HG03457 (cell line): ENCODE data around the gene ESF1.
"Not testable (repeated sequence)": the region's sequence is repeated elsewhere in the genome, so short reads cannot be mapped to it uniquely, and the experiment has no call there.

Experiments
- ATAC-seq: cut with Tn5 transposase; IDR thresholded peaks from one replicate; pipeline ENCODE4 v1.9.1; 2021; ENCODE audit warnings: moderate number of reproducible peaks; ENCODE audit not compliant: unreplicated experiment

Gene ESF1

GRCh38 chr20:13739731-13740649 lies 44.7 kb downstream of the ESF1 start:
- no peak for ATAC-seq

GRCh38 chr20:13738187-13738586 lies 46.5 kb downstream of the ESF1 start:
- not testable (repeated sequence) for ATAC-seq

GRCh38 chr20:13736436-13737191 lies 48.1 kb downstream of the ESF1 start:
- ATAC-seq, result no peak

GRCh38 chr20:13735826-13736225 lies 48.9 kb downstream of the ESF1 start:
- ATAC-seq, result no peak

- ATAC-seq, result no peak
Observed at GRCh38 chr20:13723011-13723410, 61.7 kb downstream of the ESF1 start.

- ATAC-seq, result no peak
Observed at GRCh38 chr20:13718171-13718570, 66.5 kb downstream of the ESF1 start.

GRCh38 chr20:13717631-13718044 lies 67.1 kb downstream of the ESF1 start:
- ATAC-seq, result no peak

- no peak for ATAC-seq
Observed at GRCh38 chr20:13715171-13715570, 69.5 kb downstream of the ESF1 start.

GRCh38 chr20:13708234-13708633 lies 76.5 kb downstream of the ESF1 start:
- ATAC-seq, result no peak

GRCh38 chr20:13703265-13703664 lies 81.5 kb downstream of the ESF1 start:
- no peak for ATAC-seq

- no peak for ATAC-seq
Observed at GRCh38 chr20:13701486-13701885, 83.2 kb downstream of the ESF1 start.

GRCh38 chr20:13700761-13701160 lies 84.0 kb downstream of the ESF1 start:
- ATAC-seq, result no peak

- ATAC-seq, result no peak
Observed at GRCh38 chr20:13694420-13695150, 90.1 kb downstream of the ESF1 start.

- ATAC-seq, result no peak
Observed at GRCh38 chr20:13692802-13693736, 91.7 kb downstream of the ESF1 start.

- ATAC-seq, result no peak
Observed at GRCh38 chr20:13690943-13691342, 93.8 kb downstream of the ESF1 start.

- no peak for ATAC-seq
Observed at GRCh38 chr20:13687815-13688214, 96.9 kb downstream of the ESF1 start.

GRCh38 chr20:13685623-13686022 lies 99.1 kb downstream of the ESF1 start:
- no peak for ATAC-seq

GRCh38 chr20:13684566-13685222 lies 100.0 kb downstream of the ESF1 start:
- ATAC-seq, result peak; percentile 68

GRCh38 chr20:13683833-13684232 lies 100.9 kb downstream of the ESF1 start:
- ATAC-seq, result no peak
